IMR-90 (cell line): ENCODE measurements around the gene INPP5A. TPM values are rescaled to one million over a fixed set of nuclear protein-coding genes. Genes with fewer than 3 reads are reported as not detected.

Experiments
- ATAC-seq: fragments of 200-7000 bp; cut with Tn5 transposase; 2 replicates; pipeline ENCODE4 v1.9.1; 2020; ENCODE audit warnings: low read depth, mild to moderate bottlenecking, moderate library complexity
- BruUV-seq: library from RNA; stranded (reverse); fragments of 400-500 nt; replicated peaks from 2 replicates; lab custom pipeline; 2021; lab: Mats Ljungman, UMichigan
- CTCF ChIA-PET: fragments of 300-600 bp; formaldehyde crosslinking; extraction: SDS; loops from one replicate; lab custom pipeline; 2021; ENCODE audit warnings: antibody characterized with exemption; lab: Yijun Ruan, JAX
- POLR2A ChIA-PET: fragments of 300-600 bp; sonication (Branson Sonifier 250); formaldehyde crosslinking; loops from one replicate; lab custom pipeline; 2022; ENCODE audit warnings: antibody characterized with exemption; ENCODE audit not compliant: unreplicated experiment; lab: Charles Lee
- DNase-seq: peaks from one replicate; pipeline ENCODE4 v3.0.0; 2013
- H2AFZ ChIP-seq: replicated peaks from 2 replicates; pipeline ENCODE3; 2013; ENCODE audit warnings: low read length, mild to moderate bottlenecking; ENCODE audit not compliant: poor library complexity
- H2AK5ac ChIP-seq: 2 replicates; pipeline ENCODE4 v1.6.1; 2013; ENCODE audit warnings: low read depth, low read length, inconsistent platforms
- H2AK9ac ChIP-seq: replicated peaks from 2 replicates; pipeline ENCODE3; 2013; ENCODE audit warnings: mild to moderate bottlenecking, low read depth, low read length, moderate library complexity; ENCODE audit not compliant: poor library complexity
- H2BK120ac ChIP-seq: 2 replicates; pipeline ENCODE4 v1.6.1; 2013; ENCODE audit warnings: low read depth, low read length, inconsistent platforms
- H2BK15ac ChIP-seq: 3 replicates; pipeline ENCODE4 v1.6.1; 2013; ENCODE audit warnings: low read depth, low read length, inconsistent platforms
- H2BK20ac ChIP-seq: 2 replicates; pipeline ENCODE4 v1.6.1; 2013; ENCODE audit warnings: low read depth, mild to moderate bottlenecking, inconsistent platforms, low read length, moderate library complexity
- H2BK5ac ChIP-seq: 2 replicates; pipeline ENCODE4 v1.6.1; 2013; ENCODE audit warnings: mild to moderate bottlenecking, low read depth, low read length, inconsistent platforms; ENCODE audit not compliant: poor library complexity, severe bottlenecking
- H3K14ac ChIP-seq: replicated peaks from 2 replicates; pipeline ENCODE4 v1.6.1; 2013; ENCODE audit warnings: low read depth, low read length, inconsistent platforms
- H3K18ac ChIP-seq: 2 replicates; pipeline ENCODE4 v1.6.1; 2013; ENCODE audit warnings: low read depth, low read length, control low read depth
- H3K23ac ChIP-seq: 2 replicates; pipeline ENCODE4 v1.6.1; 2013; ENCODE audit warnings: low read depth, low read length, inconsistent platforms
- H3K27ac ChIP-seq: 2 replicates; pipeline ENCODE4 v1.5.1; 2013; ENCODE audit warnings: mild to moderate bottlenecking, control low read depth, low read length; ENCODE audit not compliant: insufficient read depth
- H3K27me3 ChIP-seq: 2 replicates; pipeline ENCODE4 v1.6.1; 2013; ENCODE audit warnings: low read length; ENCODE audit not compliant: control insufficient read depth, insufficient read depth
- H3K36me3 ChIP-seq: 2 replicates; pipeline ENCODE4 v1.6.1; 2013; ENCODE audit warnings: low read length, mixed read lengths; ENCODE audit not compliant: control insufficient read depth, insufficient read depth
- H3K4ac ChIP-seq: 2 replicates; pipeline ENCODE4 v1.6.1; 2013; ENCODE audit warnings: low read depth, low read length, inconsistent platforms
- H3K4me1 ChIP-seq: 2 replicates; pipeline ENCODE4 v1.6.1; 2013; ENCODE audit warnings: low read length, mixed read lengths; ENCODE audit not compliant: control insufficient read depth, insufficient read depth
- H3K4me2 ChIP-seq: 2 replicates; pipeline ENCODE4 v1.6.1; 2013; ENCODE audit warnings: low read depth, mild to moderate bottlenecking, control low read depth, low read length, moderate library complexity
- H3K4me3 ChIP-seq: 2 replicates; pipeline ENCODE4 v1.5.1; 2013; ENCODE audit warnings: low read depth, mild to moderate bottlenecking, control low read depth, low read length, moderate library complexity; ENCODE audit not compliant: insufficient read depth
- H3K56ac ChIP-seq: 2 replicates; pipeline ENCODE4 v1.6.1; 2013; ENCODE audit warnings: low read length, inconsistent platforms; ENCODE audit not compliant: insufficient read depth; ENCODE audit errors: extremely low read depth
- H3K79me1 ChIP-seq, 2 experiments: 2 replicates each; pipeline ENCODE4 v1.6.1; 2013; ENCODE audit warnings: low read length in 2 of 2, inconsistent platforms in 1 of 2, low read depth in 1 of 2
- H3K9ac ChIP-seq: 2 replicates; pipeline ENCODE4 v1.6.1; 2013; ENCODE audit warnings: low read depth, low read length, control low read depth
- H3K9me1 ChIP-seq: 2 replicates; pipeline ENCODE4 v1.6.1; 2013; ENCODE audit warnings: low read length, inconsistent platforms; ENCODE audit not compliant: insufficient read depth
- H3K9me3 ChIP-seq: 2 replicates; pipeline ENCODE4 v1.6.1; 2013; ENCODE audit warnings: low read length; ENCODE audit not compliant: control insufficient read depth, insufficient read depth
- H4K20me1 ChIP-seq: 2 replicates; pipeline ENCODE4 v1.6.1; 2013; ENCODE audit warnings: low read length, inconsistent platforms; ENCODE audit not compliant: insufficient read depth
- H4K5ac ChIP-seq: 2 replicates; pipeline ENCODE4 v1.6.1; 2013; ENCODE audit warnings: mild to moderate bottlenecking, low read depth, low read length, control low read depth
- H4K8ac ChIP-seq, 2 experiments: 2 replicates each; pipeline ENCODE4 v1.6.1; 2013; ENCODE audit warnings: low read depth in 2 of 2, low read length in 2 of 2, control low read depth in 1 of 2, inconsistent platforms in 1 of 2
- H4K91ac ChIP-seq: 2 replicates; pipeline ENCODE4 v1.6.1; 2013; ENCODE audit warnings: low read depth, low read length, inconsistent platforms; ENCODE audit not compliant: insufficient read depth
- BHLHE40 ChIP-seq: fragments of 150-350 bp; IDR thresholded peaks from 2 replicates; pipeline ENCODE4 v1.6.1; 2016; ENCODE audit warnings: mild to moderate bottlenecking, low read depth, low read length
- CEBPB ChIP-seq: IDR thresholded peaks from 2 replicates; pipeline ENCODE4 v1.6.1; 2012; ENCODE audit warnings: low read depth, low read length, improper control_type of control experiment
- CHD1 ChIP-seq: IDR thresholded peaks from 2 replicates; pipeline ENCODE4 v1.6.1; 2012; ENCODE audit warnings: low read depth, low read length, improper control_type of control experiment
- WGBS, 2 experiments: methylation state at CpG; one replicate each; pipeline versions ENCODE4 v1.1.5 to v1.1.7; 2013; ENCODE audit warnings: missing lambda C conversion rate in 2 of 2; ENCODE audit not compliant: insufficient read length in 1 of 2; ENCODE audit errors: extremely low coverage in 2 of 2; 5-methylcytosine and 5-hydroxymethylcytosine counted together
- dilution Hi-C: fragments of 300-500 bp; cut with HindIII; formaldehyde crosslinking; loops from one replicate; pipeline ENCODE4 v1.14.3; 2018; ENCODE audit warnings: low sequenced_read_pairs; ENCODE audit not compliant: unreplicated experiment
- in situ Hi-C: fragments of 300-500 bp; cut with MboI; formaldehyde crosslinking; loops from 3 replicates; pipeline ENCODE4 v1.14.3; 2019; ENCODE audit warnings: low sequenced_read_pairs, inconsistent platforms, mixed read lengths
- intact Hi-C: fragments of 100-400 bp; cut with micrococcal nuclease; formaldehyde crosslinking; loops from 2 replicates; pipeline ENCODE4 v1.10.0; 2022
- polyA plus RNA-seq, 3 experiments: library from polyadenylated mRNA; depleted of rRNA; stranded (reverse); fragments of >200 nt; gene quantifications; 2 replicates each; pipeline ENCODE4 v1.2.3, GENCODE V29; 2012; ENCODE audit warnings: low replicate concordance in 1 of 3
- total RNA-seq: library from RNA; depleted of rRNA; stranded (reverse); fragments of >200 nt; gene quantifications from 2 replicates; pipeline ENCODE4 v1.2.3, GENCODE V29; 2012

Gene INPP5A
- total and polyA plus RNA-seq, 2 of the 4 experiments (the other 2 are of a cell fraction): 21.4 to 36.7 TPM

GRCh38 chr10:132649651-132650360, 112.2 kb downstream of the INPP5A start:
- no peak overlapping the region for H2AK5ac ChIP-seq
- H2AK9ac ChIP-seq: no peak overlapping the region
- H2AFZ ChIP-seq: no peak overlapping the region
- H3K56ac ChIP-seq: no peak overlapping the region
- peaks cover 3% of the 10 kb centered on the region; the same call in 1 of the 2 replicates for H4K20me1 ChIP-seq
- H3K4ac ChIP-seq: no peak overlapping the region
- H3K36me3 ChIP-seq: peaks cover 7% of the 10 kb centered on the region
- H4K8ac ChIP-seq: no peak overlapping the region
- WGBS, 2 experiments: 100% methylated on average over 6 of the region's 20 CpGs; no CpG with 5 or more reads in 1 of the 2 experiments
- no peak overlapping the region for H3K14ac ChIP-seq
- no peak overlapping the region for H3K18ac ChIP-seq
- no peak overlapping the region for H2BK15ac ChIP-seq
- no peaks in the 10 kb centered on the region for H3K9me3 ChIP-seq
- no peak overlapping the region for H3K27ac ChIP-seq
- in situ Hi-C loops: loop anchor here (10.0 to 25.0 kb wide), 3 partner anchors 125 to 612 kb away; no protein-coding TSS in a partner anchor
- CTCF ChIA-PET: no interaction called here
- no peak overlapping the region for H2BK5ac ChIP-seq
- DNase-seq: no peak
- BruUV-seq: no TSS peak
- no peak overlapping the region for H3K4me2 ChIP-seq
- dilution Hi-C loops: no loop called here
- H3K4me3 ChIP-seq: no peak overlapping the region
- no peak overlapping the region for H2BK120ac ChIP-seq
- ATAC-seq: no peak
- H4K91ac ChIP-seq: no peak overlapping the region
- TF ChIP-seq CHD1: no peak
- TF ChIP-seq CEBPB: no peak
- TF ChIP-seq BHLHE40: no peak
- POLR2A ChIA-PET: no interaction called here
- no peaks in the 10 kb centered on the region for H3K27me3 ChIP-seq
- H3K9ac ChIP-seq: no peak overlapping the region
- no peaks in the 10 kb centered on the region for H3K9me1 ChIP-seq
- H2BK20ac ChIP-seq: no peak overlapping the region
- intact Hi-C loops: loop anchor here (5.0 kb wide), 1 partner anchor 292 kb away; the partner anchor contains the start of gene CFAP46
- no peak overlapping the region for H3K23ac ChIP-seq
- peaks cover 3 to 9% of the 10 kb centered on the region in 2 experiments; a peak in 3 of 4 replicates for H3K79me1 ChIP-seq
- H4K5ac ChIP-seq: no peak overlapping the region
- H3K4me1 ChIP-seq: no peaks in the 10 kb centered on the region
